ENCODE data around the gene AFAP1L2. TPM values are rescaled to one million over a fixed set of nuclear protein-coding genes. Genes with fewer than 3 reads are reported as not detected.

AFAP1L2 gene
- total and polyA plus RNA-seq, 9 of the 15 experiments (the other 6 are each of a cell fraction or from before 2014, with no cell fraction given), result 0.07 TPM; not detected in 8

DNA sequence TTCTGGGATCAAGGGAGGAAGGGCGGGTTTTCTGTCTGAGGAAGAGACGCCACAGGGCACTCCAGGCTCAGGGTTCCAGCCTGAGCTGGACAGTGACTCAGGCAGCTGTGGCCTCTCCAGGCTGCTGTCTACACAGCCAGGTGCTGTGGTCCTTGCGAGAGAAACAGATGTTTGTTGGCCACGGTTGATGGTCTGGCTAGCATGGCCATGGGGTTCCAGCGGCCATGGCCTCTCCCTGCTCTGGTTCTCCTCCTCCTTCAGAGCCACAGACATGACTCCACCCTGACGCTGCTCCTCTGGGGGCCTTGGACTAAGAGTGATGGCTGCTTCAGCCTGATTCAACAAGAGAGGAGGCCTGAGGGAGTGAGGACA, 75.9 kb downstream of the AFAP1L2 start:
- WGBS (ENCODE audit: insufficient coverage, low coverage, missing lambda C conversion rate), result 0% methylated on average over 3 of the region's 6 CpGs
- BruUV-seq (replicated peaks), result no TSS peak
- ATAC-seq (no peak), DNase-seq (ENCODE audit: extremely low read depth in 1 of 4, low spot score in 3 of 4) (no peak), FAIRE-seq (no peak)
- H2AFZ ChIP-seq (ENCODE audit: low read depth, low read length), result no peak overlapping the region
- no peak overlapping the region for H3K4me2 ChIP-seq (ENCODE audit: insufficient read depth, low read length)
- no peak overlapping the region for H3K4me3 ChIP-seq
- H3K36me3 ChIP-seq (ENCODE audit: control insufficient read depth, insufficient read depth, low read length), result no peaks in the 10 kb centered on the region
- in situ Hi-C loops (cut with MboI) (no loop called here), intact Hi-C loops (cut with micrococcal nuclease) (no loop called here)
- POLR2A ChIA-PET, result no interaction called here
- H3K9ac ChIP-seq (ENCODE audit: insufficient read depth in 1 of 2, low read depth in 2 of 2, low read length in 2 of 2), result no peak overlapping the region
- H4K20me1 ChIP-seq (replicated peaks; ENCODE audit: control insufficient read depth, insufficient read depth, low read length), result no peaks in the 10 kb centered on the region
- H3K27ac ChIP-seq (ENCODE audit: extremely low read depth, low read depth, low read length), result no peak overlapping the region
- CTCF ChIA-PET (ENCODE audit: low intra/inter-chr PET ratio), result no interaction called here
- H3K79me2 ChIP-seq (ENCODE audit: control insufficient read depth, insufficient read depth, low read length), result no peaks in the 10 kb centered on the region
- no peaks in the 10 kb centered on the region for H3K9me1 ChIP-seq (ENCODE audit: control insufficient read depth, insufficient read depth, low read length)
- H3K4me1 ChIP-seq (replicated peaks in 1 of 2; ENCODE audit: control insufficient read depth in 2 of 2, insufficient read depth in 2 of 2, low read length in 2 of 2), result no peaks in the 10 kb centered on the region
- H3K9me3 ChIP-seq (replicated peaks; ENCODE audit: control insufficient read depth, insufficient read depth, low read depth, low read length), result no peaks in the 10 kb centered on the region
- peaks cover 0 to 30% of the 10 kb centered on the region in 2 experiments; a peak in 2 of 5 replicates for H3K27me3 ChIP-seq (ENCODE audit: control insufficient read depth in 2 of 2, insufficient read depth in 2 of 2, low read length in 2 of 2)
- no peak for TF ChIP-seq BACH1 (tag; IDR thresholded peaks at IDR 0.05)
- no peak for TF ChIP-seq ZNF512 (tag; IDR thresholded peaks at IDR 0.05)
- TF ChIP-seq DNMT1 (IDR thresholded peaks at IDR 0.05), result no peak
- TF ChIP-seq PREB (CRISPR knock-in tag; IDR thresholded peaks at IDR 0.05), result no peak
- TF ChIP-seq TAF9B (IDR thresholded peaks at IDR 0.05; ENCODE audit: partially characterized antibody), result no peak
- TF ChIP-seq, protein P1, sequence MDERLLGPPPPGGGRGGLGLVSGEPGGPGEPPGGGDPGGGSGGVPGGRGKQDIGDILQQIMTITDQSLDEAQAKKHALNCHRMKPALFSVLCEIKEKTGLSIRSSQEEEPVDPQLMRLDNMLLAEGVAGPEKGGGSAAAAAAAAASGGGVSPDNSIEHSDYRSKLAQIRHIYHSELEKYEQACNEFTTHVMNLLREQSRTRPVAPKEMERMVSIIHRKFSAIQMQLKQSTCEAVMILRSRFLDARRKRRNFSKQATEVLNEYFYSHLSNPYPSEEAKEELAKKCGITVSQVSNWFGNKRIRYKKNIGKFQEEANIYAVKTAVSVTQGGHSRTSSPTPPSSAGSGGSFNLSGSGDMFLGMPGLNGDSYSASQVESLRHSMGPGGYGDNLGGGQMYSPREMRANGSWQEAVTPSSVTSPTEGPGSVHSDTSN (CRISPR knock-in tag; IDR thresholded peaks at IDR 0.05; ENCODE audit: low read depth), result no peak
- TF ChIP-seq, protein P1 (tag; conservative IDR thresholded peaks at IDR 0.05; ENCODE audit: low read depth), result no peak
- no peak for TF ChIP-seq SMAD2 (IDR thresholded peaks at IDR 0.05; ENCODE audit: low read depth, low read length)
- no peak for TF ChIP-seq ZNF79 (CRISPR knock-in tag; IDR thresholded peaks at IDR 0.05; ENCODE audit: low read depth)
- TF ChIP-seq ARID3A (IDR thresholded peaks at IDR 0.05; ENCODE audit: borderline replicate concordance, low read depth, low read length), result no peak
- no peak for TF ChIP-seq HMG20A (CRISPR knock-in tag; conservative IDR thresholded peaks at IDR 0.05)
- TF ChIP-seq ZNF121 (CRISPR knock-in tag; conservative IDR thresholded peaks at IDR 0.05), result no peak
- no peak for TF ChIP-seq KHSRP (IDR thresholded peaks at IDR 0.05)
- TF ChIP-seq TGIF2 (CRISPR knock-in tag; IDR thresholded peaks at IDR 0.05), result no peak
- TF ChIP-seq TCF7 (IDR thresholded peaks at IDR 0.05; ENCODE audit: borderline replicate concordance), result no peak
- TF ChIP-seq CAMTA2 (CRISPR knock-in tag; conservative IDR thresholded peaks at IDR 0.05), result no peak
- TF ChIP-seq, protein P2, sequence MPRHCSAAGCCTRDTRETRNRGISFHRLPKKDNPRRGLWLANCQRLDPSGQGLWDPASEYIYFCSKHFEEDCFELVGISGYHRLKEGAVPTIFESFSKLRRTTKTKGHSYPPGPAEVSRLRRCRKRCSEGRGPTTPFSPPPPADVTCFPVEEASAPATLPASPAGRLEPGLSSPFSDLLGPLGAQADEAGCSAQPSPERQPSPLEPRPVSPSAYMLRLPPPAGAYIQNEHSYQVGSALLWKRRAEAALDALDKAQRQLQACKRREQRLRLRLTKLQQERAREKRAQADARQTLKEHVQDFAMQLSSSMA (CRISPR knock-in tag; IDR thresholded peaks at IDR 0.05), result no peak

All from K562 (cell line).